Mammary epithelial cell (primary cell): ENCODE results near the gene YLPM1.

Experiments used
- EZH2 ChIP-seq: IDR thresholded peaks from 2 replicates; pipeline ENCODE4 v1.6.1; 2012; ENCODE audit warnings: low read length, inconsistent platforms, borderline replicate concordance
- TF ChIP-seq, protein P1 (sequence below), 2 donors: IDR thresholded peaks in 1 of 2; conservative IDR thresholded peaks in 1 of 2; 2 replicates each; pipeline ENCODE4 v1.5.1; 2011 to 2012; ENCODE audit warnings: inconsistent platforms in 2 of 2, low read length in 2 of 2, mild to moderate bottlenecking in 2 of 2, control low read depth in 1 of 2, low read depth in 1 of 2; ENCODE audit not compliant: insufficient read depth in 1 of 2; ENCODE audit errors: extremely low read depth in 1 of 2

- no peak for TF ChIP-seq EZH2
- TF ChIP-seq, protein P1, sequence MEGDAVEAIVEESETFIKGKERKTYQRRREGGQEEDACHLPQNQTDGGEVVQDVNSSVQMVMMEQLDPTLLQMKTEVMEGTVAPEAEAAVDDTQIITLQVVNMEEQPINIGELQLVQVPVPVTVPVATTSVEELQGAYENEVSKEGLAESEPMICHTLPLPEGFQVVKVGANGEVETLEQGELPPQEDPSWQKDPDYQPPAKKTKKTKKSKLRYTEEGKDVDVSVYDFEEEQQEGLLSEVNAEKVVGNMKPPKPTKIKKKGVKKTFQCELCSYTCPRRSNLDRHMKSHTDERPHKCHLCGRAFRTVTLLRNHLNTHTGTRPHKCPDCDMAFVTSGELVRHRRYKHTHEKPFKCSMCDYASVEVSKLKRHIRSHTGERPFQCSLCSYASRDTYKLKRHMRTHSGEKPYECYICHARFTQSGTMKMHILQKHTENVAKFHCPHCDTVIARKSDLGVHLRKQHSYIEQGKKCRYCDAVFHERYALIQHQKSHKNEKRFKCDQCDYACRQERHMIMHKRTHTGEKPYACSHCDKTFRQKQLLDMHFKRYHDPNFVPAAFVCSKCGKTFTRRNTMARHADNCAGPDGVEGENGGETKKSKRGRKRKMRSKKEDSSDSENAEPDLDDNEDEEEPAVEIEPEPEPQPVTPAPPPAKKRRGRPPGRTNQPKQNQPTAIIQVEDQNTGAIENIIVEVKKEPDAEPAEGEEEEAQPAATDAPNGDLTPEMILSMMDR (conservative IDR thresholded peaks at IDR 0.05 in 1 of 2, IDR thresholded peaks at IDR 0.05 in 1 of 2; ENCODE audit: extremely low read depth in 1 of 2, insufficient read depth in 1 of 2, low read depth in 1 of 2, low read length in 2 of 2): no peak
These were observed 108.7 kb downstream of the YLPM1 start for GRCh38 chr14:74871819-74872218.
